GM08714 (cell line): ENCODE data around the gene FAM200B.

ENCODE experiments used
- H3K4me3 ChIP-seq: fragments of 200-500 bp; sonication (Bioruptor generic); 2 replicates; pipeline ENCODE4 v1.5.1; 2014; ENCODE audit warnings: mild to moderate bottlenecking, low read length, inconsistent platforms
- ZNF274 ChIP-seq: IDR thresholded peaks from 2 replicates; pipeline ENCODE4 v1.6.1; 2012; ENCODE audit warnings: mild to moderate bottlenecking, low read depth, low read length

FAM200B gene

DNA sequence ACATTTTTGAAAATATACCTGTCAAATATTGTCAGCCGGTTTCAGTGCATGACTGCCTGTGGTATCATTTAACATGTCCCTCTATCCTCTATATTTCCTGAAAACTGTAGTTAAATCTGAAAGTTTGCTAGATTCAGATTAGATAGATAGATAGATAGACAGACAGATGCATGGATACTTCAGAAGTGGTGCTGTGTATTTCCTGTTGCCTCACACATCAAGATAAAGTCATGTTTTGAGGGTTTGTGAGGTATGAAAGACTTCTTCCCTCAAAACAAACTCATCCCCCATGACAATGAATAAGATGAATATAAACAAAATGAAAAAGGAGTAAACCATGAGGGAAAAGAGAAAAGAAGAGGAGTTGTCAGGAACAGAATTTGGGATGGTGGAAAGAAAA lies 15.2 kb downstream of the FAM200B start:
- TF ChIP-seq ZNF274: no peak

DNA sequence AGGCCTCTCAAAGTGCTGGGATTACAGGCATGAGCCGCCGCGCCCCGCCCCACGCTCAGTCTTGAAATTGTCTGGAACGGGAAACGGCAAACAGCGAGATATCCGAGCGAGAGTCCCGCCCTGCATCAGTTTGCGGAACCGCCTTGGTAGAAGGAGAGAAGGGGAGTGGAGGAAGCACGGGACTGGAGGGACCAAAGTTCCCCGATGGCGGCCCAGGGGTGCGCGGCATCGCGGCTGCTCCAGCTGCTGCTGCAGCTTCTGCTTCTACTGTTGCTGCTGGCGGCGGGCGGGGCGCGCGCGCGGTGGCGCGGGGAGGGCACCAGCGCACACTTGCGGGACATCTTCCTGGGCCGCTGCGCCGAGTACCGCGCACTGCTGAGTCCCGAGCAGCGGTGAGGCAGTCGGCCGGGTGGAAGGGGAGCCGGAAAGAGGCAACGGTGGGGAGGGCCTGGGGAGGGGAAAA lies 21.3 kb downstream of the FAM200B start, which contains the start of gene BST1:
BST1 (plus strand) TSS at position 125 of the 463 bp plus-strand sequence; CDS start at position 205, 80 bp downstream.
- peak within 1 kb of the TSS; percentile 34; the same call in 1 of the 2 replicates for H3K4me3 ChIP-seq

More for the DNA sequence above, 15.2 kb downstream of the FAM200B start:
- H3K4me3 ChIP-seq: no peak overlapping the region

DNA sequence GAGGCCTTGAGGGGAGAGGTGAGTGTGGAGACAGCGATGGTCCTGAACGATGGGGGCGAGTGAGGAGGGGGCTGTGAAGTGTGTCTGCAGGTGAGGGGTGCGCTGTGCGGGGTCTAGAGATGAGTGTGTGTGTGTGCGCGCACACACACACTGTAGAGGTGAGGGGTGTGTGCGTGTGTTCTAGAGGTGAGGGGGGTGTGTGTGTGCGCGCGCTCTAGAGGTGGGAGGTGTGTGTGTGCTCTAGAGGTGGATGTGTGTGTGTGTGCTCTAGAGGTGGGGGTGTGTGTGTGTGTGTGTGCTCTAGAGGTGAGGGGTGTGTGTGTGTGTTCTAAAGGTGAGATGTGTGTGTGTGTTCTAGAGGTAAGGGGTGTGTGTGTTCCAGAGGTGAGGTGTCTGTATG lies 21.8 kb downstream of the FAM200B start:
- TF ChIP-seq ZNF274: no peak
- H3K4me3 ChIP-seq: no peak overlapping the region

More for the DNA sequence above, 21.3 kb downstream of the FAM200B start, which contains the start of gene BST1:
- no peak for TF ChIP-seq ZNF274

DNA sequence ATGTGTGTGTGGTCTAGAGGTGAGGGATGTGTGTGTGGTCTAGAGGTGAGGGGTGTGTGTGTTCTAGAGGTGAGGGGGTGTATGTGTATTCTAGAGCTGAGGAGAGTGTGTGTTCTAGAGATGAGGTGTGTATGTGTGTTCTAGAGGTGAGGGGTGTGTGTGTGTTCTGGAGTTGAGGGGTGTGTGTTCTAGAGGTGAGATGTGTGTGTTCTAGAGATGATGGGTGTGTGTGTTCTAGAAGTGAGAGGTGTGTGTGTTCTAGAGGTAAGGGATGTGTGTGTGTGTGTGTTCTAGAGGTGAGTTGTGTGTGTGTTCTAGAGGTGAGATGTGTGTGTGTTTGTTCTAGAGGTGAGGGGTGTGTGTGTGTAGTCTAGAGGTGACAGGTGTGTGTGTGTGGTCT lies 22.5 kb downstream of the FAM200B start:
- no peak overlapping the region for H3K4me3 ChIP-seq
- TF ChIP-seq ZNF274: no peak

DNA sequence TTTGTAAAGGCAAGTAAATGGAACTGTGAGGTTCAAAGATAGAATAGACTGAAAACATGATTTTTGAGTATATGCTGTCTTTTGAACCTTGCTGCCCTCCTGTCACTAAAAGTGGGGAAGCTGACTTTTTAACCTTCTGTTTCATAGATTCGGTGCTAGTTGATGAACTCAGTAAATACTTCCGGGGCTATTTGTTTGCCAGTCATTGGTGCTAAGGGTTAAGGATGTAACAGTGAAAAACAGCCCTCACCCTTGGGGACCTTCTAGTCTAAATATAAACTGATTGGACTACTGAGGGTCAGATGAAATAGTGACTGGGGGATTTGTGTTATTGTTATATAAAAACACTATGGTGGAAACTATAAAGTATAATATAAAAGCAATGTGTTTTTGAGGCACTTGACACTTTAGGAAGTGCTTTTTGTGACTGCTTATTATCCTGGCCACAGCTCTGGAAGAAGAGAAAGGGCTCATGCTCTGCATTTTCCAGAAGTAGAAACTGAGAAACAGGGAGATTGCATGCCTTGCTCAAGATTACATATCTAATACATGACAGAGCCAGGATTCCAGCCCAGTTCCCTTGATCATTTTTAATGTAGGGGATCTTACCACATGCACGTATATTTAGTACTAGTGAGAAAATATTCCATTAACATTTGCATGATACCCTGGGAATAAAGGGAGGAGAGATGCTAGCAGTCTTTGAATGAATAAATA lies 25.2 kb downstream of the FAM200B start:
- no peak overlapping the region for H3K4me3 ChIP-seq
- TF ChIP-seq ZNF274: no peak

DNA sequence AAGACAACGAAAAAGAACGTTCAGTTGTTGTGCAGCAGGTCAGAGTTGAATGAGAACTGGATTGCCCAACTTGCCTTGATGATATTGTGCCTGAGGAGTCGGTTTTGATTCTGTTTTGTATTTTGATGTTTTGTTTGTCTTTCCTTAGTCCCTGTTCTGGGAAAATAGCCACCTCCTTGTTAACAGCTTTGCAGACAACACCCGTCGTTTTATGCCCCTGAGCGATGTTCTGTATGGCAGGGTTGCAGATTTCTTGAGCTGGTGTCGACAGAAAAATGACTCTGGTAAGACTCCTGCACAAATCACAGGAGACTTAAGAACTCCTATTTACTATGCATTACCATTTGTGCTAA lies 25.7 kb downstream of the FAM200B start:
- no peak for TF ChIP-seq ZNF274
- H3K4me3 ChIP-seq: no peak overlapping the region

DNA sequence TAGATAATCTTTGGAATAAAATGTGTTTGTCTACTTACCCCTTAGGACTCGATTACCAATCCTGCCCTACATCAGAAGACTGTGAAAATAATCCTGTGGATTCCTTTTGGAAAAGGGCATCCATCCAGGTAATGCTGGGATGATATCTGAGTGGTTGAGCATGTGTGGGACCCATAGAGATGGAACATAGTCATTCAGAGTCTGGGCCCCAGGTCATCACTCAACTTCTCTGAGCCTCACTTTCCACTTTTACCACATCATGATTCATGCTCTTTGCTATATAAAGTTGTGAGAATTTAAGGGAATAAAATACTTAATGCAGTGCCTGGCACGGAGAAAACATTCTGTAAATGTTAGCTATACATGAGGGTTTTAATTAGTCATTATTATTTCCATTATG lies 30.1 kb downstream of the FAM200B start:
- no peak overlapping the region for H3K4me3 ChIP-seq
- no peak for TF ChIP-seq ZNF274

DNA sequence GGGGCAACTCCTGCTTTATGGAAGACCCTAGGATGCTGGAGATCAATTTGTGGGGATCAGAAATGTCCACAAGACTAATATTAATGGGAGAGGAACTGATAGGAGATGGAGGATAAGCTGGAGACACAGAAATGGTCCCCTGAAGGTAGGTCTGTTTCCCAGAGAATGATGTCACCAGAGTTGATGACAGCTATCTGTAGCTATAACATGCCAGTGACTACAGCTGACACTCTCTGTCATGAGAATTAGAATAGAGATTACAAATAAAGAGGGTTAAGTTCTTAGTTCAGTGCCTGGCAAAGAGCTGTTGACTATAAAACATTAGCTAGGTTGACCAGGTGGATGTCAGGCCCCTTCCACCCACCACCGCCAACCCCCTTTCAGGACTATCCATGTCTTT lies 30.6 kb downstream of the FAM200B start:
- TF ChIP-seq ZNF274: no peak
- no peak overlapping the region for H3K4me3 ChIP-seq

DNA sequence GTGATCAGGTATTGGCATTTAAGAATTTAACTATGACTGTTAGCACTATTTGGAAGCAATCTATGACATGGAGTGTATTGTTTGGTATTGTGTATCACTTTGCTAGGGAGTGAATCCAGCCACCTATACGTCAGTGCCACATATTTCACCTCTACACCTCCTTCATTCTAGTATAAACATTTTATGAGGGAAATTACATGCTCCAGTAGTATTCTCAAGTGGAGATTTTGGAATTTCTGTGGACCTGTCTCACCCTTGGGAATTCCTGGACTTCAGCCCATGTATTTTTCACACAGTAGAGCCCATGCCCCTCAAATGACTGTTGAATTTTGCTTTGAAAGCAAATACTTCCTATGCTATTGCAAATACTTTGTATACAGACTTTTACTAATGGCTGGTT lies 32.5 kb downstream of the FAM200B start:
- TF ChIP-seq ZNF274: no peak
- H3K4me3 ChIP-seq: no peak overlapping the region

DNA sequence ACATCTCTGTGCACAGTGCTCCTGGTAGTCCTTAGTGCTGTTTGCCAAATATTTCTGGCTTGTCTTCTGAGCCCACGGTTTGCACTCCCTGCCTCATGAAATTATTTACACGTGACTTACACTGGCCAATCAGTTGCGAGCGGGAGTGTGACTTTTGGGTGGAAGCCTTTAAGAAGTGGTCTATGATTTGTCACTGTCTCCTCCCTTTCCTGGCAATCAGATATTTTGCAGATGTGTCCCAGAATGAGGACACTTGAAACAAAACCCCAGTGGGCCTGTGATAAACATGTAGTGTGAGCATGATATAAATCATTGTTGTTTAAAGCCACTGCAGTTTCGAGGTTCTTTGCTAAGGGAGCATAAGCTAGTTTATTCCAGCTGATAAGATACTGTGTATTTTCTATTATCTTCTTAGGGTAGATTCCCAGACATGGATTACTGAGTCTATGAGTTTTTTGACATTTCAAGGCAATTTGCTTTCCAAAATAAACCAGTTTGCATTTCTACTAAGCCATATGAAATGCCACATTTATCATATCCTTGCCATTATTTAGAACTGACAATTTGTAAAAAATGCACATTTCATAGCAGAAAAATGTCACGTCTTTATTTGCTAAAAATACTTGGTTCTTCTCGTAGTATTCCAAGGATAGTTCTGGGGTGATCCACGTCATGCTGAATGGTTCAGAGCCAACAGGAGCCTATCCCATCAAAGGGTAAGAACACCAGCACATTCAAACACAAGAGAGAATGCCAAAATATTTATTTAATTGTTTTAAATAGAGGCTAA lies 33.2 kb downstream of the FAM200B start:
- no peak for TF ChIP-seq ZNF274
- H3K4me3 ChIP-seq: no peak overlapping the region

DNA sequence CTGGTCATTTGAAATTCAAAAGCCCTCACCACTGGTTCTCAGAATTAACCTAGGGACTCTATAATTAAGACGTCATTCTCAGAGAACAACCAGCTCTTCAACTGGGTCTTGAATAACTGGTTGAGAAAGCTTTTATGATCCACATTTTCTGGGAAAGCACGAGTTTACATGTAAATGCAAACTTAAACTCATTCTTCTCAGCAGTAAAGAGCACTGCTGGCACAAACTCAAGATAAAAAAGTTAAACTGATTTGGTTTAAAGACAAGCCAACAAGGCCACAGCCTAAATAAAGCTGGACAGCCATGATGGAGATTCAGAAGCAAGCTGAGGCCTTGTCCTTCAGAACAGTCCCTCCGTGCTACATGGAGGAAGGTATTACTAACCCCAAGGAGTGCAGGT lies 34.5 kb downstream of the FAM200B start:
- H3K4me3 ChIP-seq: no peak overlapping the region
- TF ChIP-seq ZNF274: no peak

DNA sequence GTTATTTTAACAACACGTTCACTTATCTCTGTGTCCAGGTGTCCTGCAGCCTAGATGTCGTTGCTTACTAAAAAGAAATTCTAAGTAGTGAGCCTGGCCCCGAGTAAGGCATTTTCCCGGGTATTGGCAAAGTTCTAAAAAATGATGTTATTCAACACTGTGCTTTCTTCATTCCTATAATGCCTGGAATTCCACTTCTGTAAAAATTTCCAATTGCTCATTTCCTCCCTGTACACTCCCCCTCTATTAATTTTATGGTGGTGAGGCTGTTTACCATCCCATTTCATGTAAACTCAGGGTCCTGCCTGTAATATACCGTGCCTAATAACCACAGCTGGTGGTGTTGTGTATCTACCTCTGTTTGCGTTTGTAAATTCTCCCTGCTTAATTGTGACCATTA lies 35.5 kb downstream of the FAM200B start:
- TF ChIP-seq ZNF274: no peak

DNA sequence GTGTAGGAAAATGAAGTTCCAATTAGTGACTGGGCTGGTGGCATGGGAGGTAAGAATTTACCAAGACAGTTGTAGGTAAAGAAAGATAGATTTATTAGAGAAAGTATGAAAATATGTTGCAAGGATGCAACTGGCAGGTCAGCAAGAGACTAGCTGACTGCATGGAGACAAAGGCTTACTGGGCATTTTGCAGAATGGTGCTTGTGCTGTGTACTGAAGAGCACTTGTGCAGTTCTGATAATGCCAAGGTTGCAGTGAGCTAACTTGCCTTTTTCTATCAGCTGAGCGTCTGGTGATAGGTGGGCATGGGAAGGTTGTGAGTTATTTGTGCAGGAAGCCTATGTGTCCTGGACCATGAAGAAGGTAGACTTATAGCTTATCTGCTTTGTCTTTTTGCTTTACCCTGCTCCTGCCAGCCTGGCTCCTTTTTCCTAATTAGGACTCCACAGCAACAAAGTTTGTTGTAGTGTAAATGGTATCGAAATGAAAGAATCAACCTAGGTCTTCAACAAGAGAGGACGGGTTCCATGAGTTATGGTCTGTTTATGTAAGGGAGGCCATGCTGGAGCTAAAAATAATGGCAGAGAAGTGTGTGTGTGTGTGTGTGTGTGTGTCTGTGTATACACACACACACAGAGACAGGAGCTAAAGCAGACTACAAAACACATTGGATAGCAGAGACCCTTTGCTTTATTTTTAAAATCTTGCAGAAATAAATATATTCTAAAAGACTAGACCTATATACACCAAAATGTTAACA lies 36.2 kb downstream of the FAM200B start:
- TF ChIP-seq ZNF274: no peak

More for the DNA sequence above, 35.5 kb downstream of the FAM200B start:
- no peak overlapping the region for H3K4me3 ChIP-seq

DNA sequence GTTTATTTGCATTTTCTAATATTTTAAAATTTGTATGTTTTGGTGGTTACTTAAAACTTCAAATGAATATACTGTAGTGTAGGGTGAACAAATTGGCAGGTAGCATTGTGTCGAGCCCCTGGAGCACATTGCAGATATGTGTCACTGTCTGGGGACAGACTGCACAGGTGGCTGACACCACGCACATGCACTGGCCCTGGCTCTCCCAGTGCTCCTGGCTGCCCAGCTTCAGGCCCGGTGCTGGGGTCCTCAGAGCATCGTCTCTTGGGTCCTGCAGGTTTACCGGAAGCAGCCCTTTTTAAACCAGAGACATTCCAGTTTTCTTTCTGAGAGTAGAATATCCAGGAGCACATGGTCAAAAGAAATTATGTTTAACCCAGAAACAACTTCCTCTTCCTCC lies 36.8 kb downstream of the FAM200B start:
- TF ChIP-seq ZNF274: no peak
- no peak overlapping the region for H3K4me3 ChIP-seq

More for the DNA sequence above, 36.2 kb downstream of the FAM200B start:
- H3K4me3 ChIP-seq: no peak overlapping the region
